Measurements from ENCODE around the gene GID8. TPM values are rescaled to one million over a fixed set of nuclear protein-coding genes. Genes with fewer than 3 reads are reported as not detected.

GID8 gene
- total and polyA plus RNA-seq, 9 of the 15 experiments (the other 6 are each of a cell fraction or from before 2014, with no cell fraction given), result 7.5 to 31.6 (median 22.2) TPM

- H3K4me1 ChIP-seq (replicated peaks in 1 of 2; ENCODE audit: control insufficient read depth in 2 of 2, insufficient read depth in 2 of 2, low read length in 2 of 2), result peaks cover 0 to 47% of the 10 kb centered on the region in 2 experiments; a peak in 2 of 5 replicates
- FAIRE-seq, result no peak
- no peaks in the 10 kb centered on the region for H3K9me1 ChIP-seq (ENCODE audit: control insufficient read depth, insufficient read depth, low read length)
- no peak overlapping the region for H3K4me2 ChIP-seq (ENCODE audit: insufficient read depth, low read length)
- in situ Hi-C loops (cut with MboI) (no loop called here), intact Hi-C loops (cut with micrococcal nuclease) (no loop called here)
- no peak overlapping the region for H3K27ac ChIP-seq (ENCODE audit: extremely low read depth, low read depth, low read length)
- WGBS (ENCODE audit: insufficient coverage, low coverage, missing lambda C conversion rate), result 4% methylated on average over 20 of the region's 20 CpGs
- H3K36me3 ChIP-seq (ENCODE audit: control insufficient read depth, insufficient read depth, low read length), result no peaks in the 10 kb centered on the region
- H3K27me3 ChIP-seq (ENCODE audit: control insufficient read depth in 2 of 2, insufficient read depth in 2 of 2, low read length in 2 of 2), result peaks cover 65 to 98% of the 10 kb centered on the region in 2 experiments
- no peak overlapping the region for H3K9ac ChIP-seq (ENCODE audit: insufficient read depth in 1 of 2, low read depth in 2 of 2, low read length in 2 of 2)
- TF ChIP-seq ATF7 (IDR thresholded peaks at IDR 0.05), result no peak
- no peak for TF ChIP-seq ESRRA (IDR thresholded peaks at IDR 0.05; ENCODE audit: borderline replicate concordance, low read depth)
- no peak for TF ChIP-seq ZNF184 (CRISPR knock-in tag; IDR thresholded peaks at IDR 0.05)
- TF ChIP-seq HLTF (IDR thresholded peaks at IDR 0.05), result no peak
- TF ChIP-seq, protein P1, sequence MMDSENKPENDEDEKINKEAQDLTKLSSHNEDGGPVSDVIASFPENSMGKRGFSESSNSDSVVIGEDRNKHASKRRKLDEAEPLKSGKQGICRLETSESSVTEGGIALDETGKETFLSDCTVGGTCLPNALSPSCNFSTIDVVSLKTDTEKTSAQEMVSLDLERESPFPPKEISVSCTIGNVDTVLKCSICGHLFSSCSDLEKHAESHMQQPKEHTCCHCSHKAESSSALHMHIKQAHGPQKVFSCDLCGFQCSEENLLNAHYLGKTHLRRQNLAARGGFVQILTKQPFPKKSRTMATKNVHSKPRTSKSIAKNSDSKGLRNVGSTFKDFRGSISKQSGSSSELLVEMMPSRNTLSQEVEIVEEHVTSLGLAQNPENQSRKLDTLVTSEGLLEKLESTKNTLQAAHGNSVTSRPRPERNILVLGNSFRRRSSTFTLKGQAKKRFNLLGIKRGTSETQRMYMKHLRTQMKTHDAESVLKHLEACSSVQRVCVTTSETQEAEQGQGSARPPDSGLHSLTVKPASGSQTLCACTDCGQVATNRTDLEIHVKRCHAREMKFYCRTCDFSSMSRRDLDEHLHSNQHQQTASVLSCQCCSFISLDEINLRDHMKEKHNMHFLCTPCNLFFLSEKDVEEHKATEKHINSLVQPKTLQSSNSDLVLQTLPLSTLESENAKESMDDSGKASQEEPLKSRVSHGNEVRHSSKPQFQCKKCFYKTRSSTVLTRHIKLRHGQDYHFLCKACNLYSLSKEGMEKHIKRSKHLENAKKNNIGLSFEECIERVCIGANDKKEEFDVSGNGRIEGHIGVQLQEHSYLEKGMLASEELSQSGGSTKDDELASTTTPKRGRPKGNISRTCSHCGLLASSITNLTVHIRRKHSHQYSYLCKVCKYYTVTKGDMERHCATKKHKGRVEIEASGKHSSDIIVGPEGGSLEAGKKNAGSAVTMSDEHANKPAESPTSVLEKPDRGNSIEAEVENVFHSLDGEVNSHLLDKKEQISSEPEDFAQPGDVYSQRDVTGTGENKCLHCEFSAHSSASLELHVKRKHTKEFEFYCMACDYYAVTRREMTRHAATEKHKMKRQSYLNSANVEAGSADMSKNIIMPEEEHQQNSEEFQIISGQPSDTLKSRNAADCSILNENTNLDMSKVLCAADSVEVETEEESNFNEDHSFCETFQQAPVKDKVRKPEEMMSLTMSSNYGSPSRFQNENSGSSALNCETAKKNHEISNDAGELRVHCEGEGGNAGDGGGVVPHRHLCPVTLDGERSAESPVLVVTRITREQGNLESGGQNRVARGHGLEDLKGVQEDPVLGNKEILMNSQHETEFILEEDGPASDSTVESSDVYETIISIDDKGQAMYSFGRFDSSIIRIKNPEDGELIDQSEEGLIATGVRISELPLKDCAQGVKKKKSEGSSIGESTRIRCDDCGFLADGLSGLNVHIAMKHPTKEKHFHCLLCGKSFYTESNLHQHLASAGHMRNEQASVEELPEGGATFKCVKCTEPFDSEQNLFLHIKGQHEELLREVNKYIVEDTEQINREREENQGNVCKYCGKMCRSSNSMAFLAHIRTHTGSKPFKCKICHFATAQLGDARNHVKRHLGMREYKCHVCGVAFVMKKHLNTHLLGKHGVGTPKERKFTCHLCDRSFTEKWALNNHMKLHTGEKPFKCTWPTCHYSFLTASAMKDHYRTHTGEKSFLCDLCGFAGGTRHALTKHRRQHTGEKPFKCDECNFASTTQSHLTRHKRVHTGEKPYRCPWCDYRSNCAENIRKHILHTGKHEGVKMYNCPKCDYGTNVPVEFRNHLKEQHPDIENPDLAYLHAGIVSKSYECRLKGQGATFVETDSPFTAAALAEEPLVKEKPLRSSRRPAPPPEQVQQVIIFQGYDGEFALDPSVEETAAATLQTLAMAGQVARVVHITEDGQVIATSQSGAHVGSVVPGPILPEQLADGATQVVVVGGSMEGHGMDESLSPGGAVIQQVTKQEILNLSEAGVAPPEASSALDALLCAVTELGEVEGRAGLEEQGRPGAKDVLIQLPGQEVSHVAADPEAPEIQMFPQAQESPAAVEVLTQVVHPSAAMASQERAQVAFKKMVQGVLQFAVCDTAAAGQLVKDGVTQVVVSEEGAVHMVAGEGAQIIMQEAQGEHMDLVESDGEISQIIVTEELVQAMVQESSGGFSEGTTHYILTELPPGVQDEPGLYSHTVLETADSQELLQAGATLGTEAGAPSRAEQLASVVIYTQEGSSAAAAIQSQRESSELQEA (IDR thresholded peaks at IDR 0.05; ENCODE audit: low read depth), result no peak
- TF ChIP-seq MYC (IDR thresholded peaks at IDR 0.05; ENCODE audit: low read depth, low read length), result no peak
- TF ChIP-seq MYC (CRISPR knock-in tag; IDR thresholded peaks at IDR 0.05; ENCODE audit: borderline replicate concordance, low read depth), result no peak
- TF ChIP-seq NFATC3 (IDR thresholded peaks at IDR 0.05), result no peak
- TF ChIP-seq SMAD2 (IDR thresholded peaks at IDR 0.05; ENCODE audit: low read depth, low read length), result no peak
- H4K20me1 ChIP-seq (replicated peaks; ENCODE audit: control insufficient read depth, insufficient read depth, low read length), result peaks cover 12% of the 10 kb centered on the region
- ATAC-seq, result no peak
- no TSS peak for BruUV-seq (replicated peaks)
- ChIA-PET POLR2A (interaction anchor here (0.6 to 1.3 kb wide), 6 partner anchors 8 to 220 kb away, joined by 3 to 5 read pairs (median 4); no protein-coding TSS in a partner anchor), CTCF (ENCODE audit: low intra/inter-chr PET ratio) (no interaction called here)
- no peaks in the 10 kb centered on the region for H3K9me3 ChIP-seq (replicated peaks; ENCODE audit: control insufficient read depth, insufficient read depth, low read depth, low read length)
- no peaks in the 10 kb centered on the region for H3K79me2 ChIP-seq (ENCODE audit: control insufficient read depth, insufficient read depth, low read length)
- DNase-seq (ENCODE audit: extremely low read depth in 1 of 4, low spot score in 3 of 4), result no peak
- H2AFZ ChIP-seq (ENCODE audit: low read depth, low read length), result no peak overlapping the region
- no peak overlapping the region for H3K4me3 ChIP-seq
Observed at GRCh38 chr20:62964700-62965099, 26.8 kb downstream of the GID8 start.
